Measurements from ENCODE around the gene LSG1. TPM values are rescaled to one million over a fixed set of nuclear protein-coding genes. Genes with fewer than 3 reads are reported as not detected.
A peak's percentile ranks its signal among the peaks of the same experiment; 100 is the strongest.

The LSG1 gene
- total and polyA plus RNA-seq, 2 of the 13 experiments (the other 11 are each of a cell fraction or from before 2014, with no cell fraction given), result 21.4 to 32.1 TPM

DNA sequence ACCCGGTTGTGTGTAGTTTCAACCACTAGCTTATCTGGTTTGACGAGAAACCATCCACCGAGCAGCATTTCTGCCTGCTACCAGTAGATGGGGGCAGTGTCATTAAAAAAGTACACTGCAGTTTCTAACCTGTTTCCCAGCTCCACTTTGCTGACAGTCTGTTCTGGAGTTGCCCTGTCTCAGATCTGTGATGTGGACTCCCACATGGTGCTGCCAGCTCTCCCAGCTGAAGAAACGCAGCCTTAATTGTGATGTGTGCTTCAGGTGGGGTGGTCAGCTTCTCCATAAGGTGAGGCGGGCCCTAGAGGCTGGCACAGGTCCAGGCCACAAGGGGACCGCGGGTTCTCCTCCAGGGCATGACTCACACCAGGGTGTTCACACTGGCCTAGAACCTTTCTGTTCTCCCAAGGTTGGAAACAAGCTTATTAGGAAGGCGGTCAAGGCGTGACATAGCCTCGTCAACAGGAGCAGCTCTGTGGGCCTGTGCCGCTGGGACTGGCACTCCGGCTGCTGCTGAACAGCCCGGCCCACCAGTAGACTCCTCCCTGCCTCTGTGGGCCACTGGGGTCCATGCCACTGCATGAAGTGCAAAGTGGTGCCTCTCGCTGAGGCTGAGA is 10.8 kb upstream of the LSG1 start (continued):
- TF ChIP-seq, protein P1, sequence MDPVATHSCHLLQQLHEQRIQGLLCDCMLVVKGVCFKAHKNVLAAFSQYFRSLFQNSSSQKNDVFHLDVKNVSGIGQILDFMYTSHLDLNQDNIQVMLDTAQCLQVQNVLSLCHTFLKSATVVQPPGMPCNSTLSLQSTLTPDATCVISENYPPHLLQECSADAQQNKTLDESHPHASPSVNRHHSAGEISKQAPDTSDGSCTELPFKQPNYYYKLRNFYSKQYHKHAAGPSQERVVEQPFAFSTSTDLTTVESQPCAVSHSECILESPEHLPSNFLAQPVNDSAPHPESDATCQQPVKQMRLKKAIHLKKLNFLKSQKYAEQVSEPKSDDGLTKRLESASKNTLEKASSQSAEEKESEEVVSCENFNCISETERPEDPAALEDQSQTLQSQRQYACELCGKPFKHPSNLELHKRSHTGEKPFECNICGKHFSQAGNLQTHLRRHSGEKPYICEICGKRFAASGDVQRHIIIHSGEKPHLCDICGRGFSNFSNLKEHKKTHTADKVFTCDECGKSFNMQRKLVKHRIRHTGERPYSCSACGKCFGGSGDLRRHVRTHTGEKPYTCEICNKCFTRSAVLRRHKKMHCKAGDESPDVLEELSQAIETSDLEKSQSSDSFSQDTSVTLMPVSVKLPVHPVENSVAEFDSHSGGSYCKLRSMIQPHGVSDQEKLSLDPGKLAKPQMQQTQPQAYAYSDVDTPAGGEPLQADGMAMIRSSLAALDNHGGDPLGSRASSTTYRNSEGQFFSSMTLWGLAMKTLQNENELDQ (CRISPR knock-in tag; IDR thresholded peaks at IDR 0.05; ENCODE audit: borderline replicate concordance), result no peak
- TF ChIP-seq ZNF883 (CRISPR knock-in tag; IDR thresholded peaks at IDR 0.05; ENCODE audit: not compliant biosample characterization) (peak; percentile 65), REL (CRISPR knock-in tag; conservative IDR thresholded peaks at IDR 0.05) (no peak), PRMT3 (CRISPR knock-in tag; IDR thresholded peaks at IDR 0.05; ENCODE audit: borderline replicate concordance, low read depth) (no peak), KAT8 (CRISPR knock-in tag; IDR thresholded peaks at IDR 0.05) (peak; percentile 38; the same call in 1 of the 2 replicates), ZNF101 (CRISPR knock-in tag; IDR thresholded peaks at IDR 0.05; ENCODE audit: borderline replicate concordance, low read depth) (no peak), ZNF230 (CRISPR knock-in tag; IDR thresholded peaks at IDR 0.05) (0 out of 2 replicates have a peak, but pooled peaks have one; percentile 62), ZNF260 (CRISPR knock-in tag; IDR thresholded peaks at IDR 0.05; ENCODE audit: borderline replicate concordance, low read depth) (no peak), ARNTL (CRISPR knock-in tag; IDR thresholded peaks at IDR 0.05) (no peak), PAF1 (CRISPR knock-in tag; IDR thresholded peaks at IDR 0.05) (no peak), NCOA5 (CRISPR knock-in tag; IDR thresholded peaks at IDR 0.05) (no peak)
- TF ChIP-seq, protein P2, sequence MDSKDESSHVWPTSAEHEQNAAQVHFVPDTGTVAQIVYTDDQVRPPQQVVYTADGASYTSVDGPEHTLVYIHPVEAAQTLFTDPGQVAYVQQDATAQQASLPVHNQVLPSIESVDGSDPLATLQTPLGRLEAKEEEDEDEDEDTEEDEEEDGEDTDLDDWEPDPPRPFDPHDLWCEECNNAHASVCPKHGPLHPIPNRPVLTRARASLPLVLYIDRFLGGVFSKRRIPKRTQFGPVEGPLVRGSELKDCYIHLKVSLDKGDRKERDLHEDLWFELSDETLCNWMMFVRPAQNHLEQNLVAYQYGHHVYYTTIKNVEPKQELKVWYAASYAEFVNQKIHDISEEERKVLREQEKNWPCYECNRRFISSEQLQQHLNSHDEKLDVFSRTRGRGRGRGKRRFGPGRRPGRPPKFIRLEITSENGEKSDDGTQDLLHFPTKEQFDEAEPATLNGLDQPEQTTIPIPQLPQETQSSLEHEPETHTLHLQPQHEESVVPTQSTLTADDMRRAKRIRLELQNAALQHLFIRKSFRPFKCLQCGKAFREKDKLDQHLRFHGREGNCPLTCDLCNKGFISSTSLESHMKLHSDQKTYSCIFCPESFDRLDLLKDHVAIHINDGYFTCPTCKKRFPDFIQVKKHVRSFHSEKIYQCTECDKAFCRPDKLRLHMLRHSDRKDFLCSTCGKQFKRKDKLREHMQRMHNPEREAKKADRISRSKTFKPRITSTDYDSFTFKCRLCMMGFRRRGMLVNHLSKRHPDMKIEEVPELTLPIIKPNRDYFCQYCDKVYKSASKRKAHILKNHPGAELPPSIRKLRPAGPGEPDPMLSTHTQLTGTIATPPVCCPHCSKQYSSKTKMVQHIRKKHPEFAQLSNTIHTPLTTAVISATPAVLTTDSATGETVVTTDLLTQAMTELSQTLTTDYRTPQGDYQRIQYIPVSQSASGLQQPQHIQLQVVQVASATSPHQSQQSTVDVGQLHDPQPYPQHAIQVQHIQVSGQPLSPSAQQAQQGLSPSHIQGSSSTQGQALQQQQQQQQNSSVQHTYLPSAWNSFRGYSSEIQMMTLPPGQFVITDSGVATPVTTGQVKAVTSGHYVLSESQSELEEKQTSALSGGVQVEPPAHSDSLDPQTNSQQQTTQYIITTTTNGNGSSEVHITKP (CRISPR knock-in tag; IDR thresholded peaks at IDR 0.05; ENCODE audit: low read depth), result peak; percentile 78
- TF ChIP-seq, protein P3, sequence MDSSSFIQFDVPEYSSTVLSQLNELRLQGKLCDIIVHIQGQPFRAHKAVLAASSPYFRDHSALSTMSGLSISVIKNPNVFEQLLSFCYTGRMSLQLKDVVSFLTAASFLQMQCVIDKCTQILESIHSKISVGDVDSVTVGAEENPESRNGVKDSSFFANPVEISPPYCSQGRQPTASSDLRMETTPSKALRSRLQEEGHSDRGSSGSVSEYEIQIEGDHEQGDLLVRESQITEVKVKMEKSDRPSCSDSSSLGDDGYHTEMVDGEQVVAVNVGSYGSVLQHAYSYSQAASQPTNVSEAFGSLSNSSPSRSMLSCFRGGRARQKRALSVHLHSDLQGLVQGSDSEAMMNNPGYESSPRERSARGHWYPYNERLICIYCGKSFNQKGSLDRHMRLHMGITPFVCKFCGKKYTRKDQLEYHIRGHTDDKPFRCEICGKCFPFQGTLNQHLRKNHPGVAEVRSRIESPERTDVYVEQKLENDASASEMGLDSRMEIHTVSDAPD (CRISPR knock-in tag; IDR thresholded peaks at IDR 0.05), result 0 out of 2 replicates have a peak, but pooled peaks have one; percentile 50
- TF ChIP-seq, protein P4, sequence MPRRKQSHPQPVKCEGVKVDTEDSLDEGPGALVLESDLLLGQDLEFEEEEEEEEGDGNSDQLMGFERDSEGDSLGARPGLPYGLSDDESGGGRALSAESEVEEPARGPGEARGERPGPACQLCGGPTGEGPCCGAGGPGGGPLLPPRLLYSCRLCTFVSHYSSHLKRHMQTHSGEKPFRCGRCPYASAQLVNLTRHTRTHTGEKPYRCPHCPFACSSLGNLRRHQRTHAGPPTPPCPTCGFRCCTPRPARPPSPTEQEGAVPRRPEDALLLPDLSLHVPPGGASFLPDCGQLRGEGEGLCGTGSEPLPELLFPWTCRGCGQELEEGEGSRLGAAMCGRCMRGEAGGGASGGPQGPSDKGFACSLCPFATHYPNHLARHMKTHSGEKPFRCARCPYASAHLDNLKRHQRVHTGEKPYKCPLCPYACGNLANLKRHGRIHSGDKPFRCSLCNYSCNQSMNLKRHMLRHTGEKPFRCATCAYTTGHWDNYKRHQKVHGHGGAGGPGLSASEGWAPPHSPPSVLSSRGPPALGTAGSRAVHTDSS (CRISPR knock-in tag; conservative IDR thresholded peaks at IDR 0.05), result peak; percentile 42; the same call in 1 of the 2 replicates
- TF ChIP-seq, protein P5, sequence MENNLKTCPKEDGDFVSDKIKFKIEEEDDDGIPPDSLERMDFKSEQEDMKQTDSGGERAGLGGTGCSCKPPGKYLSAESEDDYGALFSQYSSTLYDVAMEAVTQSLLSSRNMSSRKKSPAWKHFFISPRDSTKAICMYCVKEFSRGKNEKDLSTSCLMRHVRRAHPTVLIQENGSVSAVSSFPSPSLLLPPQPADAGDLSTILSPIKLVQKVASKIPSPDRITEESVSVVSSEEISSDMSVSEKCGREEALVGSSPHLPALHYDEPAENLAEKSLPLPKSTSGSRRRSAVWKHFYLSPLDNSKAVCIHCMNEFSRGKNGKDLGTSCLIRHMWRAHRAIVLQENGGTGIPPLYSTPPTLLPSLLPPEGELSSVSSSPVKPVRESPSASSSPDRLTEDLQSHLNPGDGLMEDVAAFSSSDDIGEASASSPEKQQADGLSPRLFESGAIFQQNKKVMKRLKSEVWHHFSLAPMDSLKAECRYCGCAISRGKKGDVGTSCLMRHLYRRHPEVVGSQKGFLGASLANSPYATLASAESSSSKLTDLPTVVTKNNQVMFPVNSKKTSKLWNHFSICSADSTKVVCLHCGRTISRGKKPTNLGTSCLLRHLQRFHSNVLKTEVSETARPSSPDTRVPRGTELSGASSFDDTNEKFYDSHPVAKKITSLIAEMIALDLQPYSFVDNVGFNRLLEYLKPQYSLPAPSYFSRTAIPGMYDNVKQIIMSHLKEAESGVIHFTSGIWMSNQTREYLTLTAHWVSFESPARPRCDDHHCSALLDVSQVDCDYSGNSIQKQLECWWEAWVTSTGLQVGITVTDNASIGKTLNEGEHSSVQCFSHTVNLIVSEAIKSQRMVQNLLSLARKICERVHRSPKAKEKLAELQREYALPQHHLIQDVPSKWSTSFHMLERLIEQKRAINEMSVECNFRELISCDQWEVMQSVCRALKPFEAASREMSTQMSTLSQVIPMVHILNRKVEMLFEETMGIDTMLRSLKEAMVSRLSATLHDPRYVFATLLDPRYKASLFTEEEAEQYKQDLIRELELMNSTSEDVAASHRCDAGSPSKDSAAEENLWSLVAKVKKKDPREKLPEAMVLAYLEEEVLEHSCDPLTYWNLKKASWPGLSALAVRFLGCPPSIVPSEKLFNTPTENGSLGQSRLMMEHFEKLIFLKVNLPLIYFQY (CRISPR knock-in tag; IDR thresholded peaks at IDR 0.05; ENCODE audit: borderline replicate concordance), result 0 out of 2 replicates have a peak, but pooled peaks have one; percentile 16

All from HepG2 (cell line).